Effector memory CD8-positive, alpha-beta T cell (primary cell): ENCODE data around the gene DRG2.
A peak's percentile ranks its signal among the peaks of the same experiment; 100 is the strongest.

Experiments used
- ATAC-seq: fragments of 150-1000 bp; cut with Tn5 transposase; replicated peaks from 2 replicates; pipeline ENCODE4 v1.10.0; 2021; ENCODE audit warnings: mild to moderate bottlenecking, moderate library complexity
- DNase-seq, 3 experiments: peaks; one replicate each; pipeline ENCODE4 v3.0.0; 2021
- H3K27ac Mint-ChIP-seq, 2 donors: one replicate each; pipeline ENCODE4 v1.8.0; 2022; ENCODE audit warnings: mild to moderate bottlenecking in 2 of 2, mixed read lengths in 2 of 2, moderate library complexity in 2 of 2
- H3K27me3 Mint-ChIP-seq, 2 donors: one replicate each; pipeline ENCODE4 v1.8.0; 2022; ENCODE audit warnings: mixed read lengths in 2 of 2
- H3K36me3 Mint-ChIP-seq: one replicate; pipeline ENCODE4 v1.8.0; 2022; ENCODE audit warnings: mild to moderate bottlenecking, moderate library complexity, mixed read lengths; ENCODE audit not compliant: insufficient read depth
- H3K4me1 Mint-ChIP-seq, 2 donors: one replicate each; pipeline ENCODE4 v1.8.0; 2022; ENCODE audit warnings: low read depth in 2 of 2, mixed read lengths in 2 of 2
- H3K4me3 Mint-ChIP-seq, 2 donors: one replicate each; pipeline ENCODE4 v1.8.0; 2022; ENCODE audit warnings: mild to moderate bottlenecking in 2 of 2, mixed read lengths in 2 of 2, moderate library complexity in 2 of 2
- H3K9me3 Mint-ChIP-seq, 2 donors: one replicate each; pipeline ENCODE4 v1.8.0; 2022; ENCODE audit warnings: mixed read lengths in 2 of 2

Gene DRG2

GRCh38 chr17:18056214-18056613, 31.5 kb upstream of the DRG2 start:
- DNase-seq: no peak
- Mint-ChIP-seq H3K4me3 (no peak overlapping the region), H3K9me3 (no peaks in the 10 kb centered on the region), H3K27me3 (no peaks in the 10 kb centered on the region), H3K27ac (no peak overlapping the region), H3K36me3 (peaks cover 30% of the 10 kb centered on the region), H3K4me1 (no peaks in the 10 kb centered on the region)
- no peak for ATAC-seq

GRCh38 chr17:18059283-18059682, 28.5 kb upstream of the DRG2 start:
- Mint-ChIP-seq H3K36me3 (peaks cover 45% of the 10 kb centered on the region), H3K9me3 (no peaks in the 10 kb centered on the region), H3K27ac (no peak overlapping the region), H3K27me3 (no peaks in the 10 kb centered on the region), H3K4me3 (no peak overlapping the region), H3K4me1 (no peaks in the 10 kb centered on the region)
- ATAC-seq: no peak
- DNase-seq: no peak

GRCh38 chr17:18064053-18064452, 23.7 kb upstream of the DRG2 start:
- Mint-ChIP-seq H3K4me1 (no peaks in the 10 kb centered on the region), H3K27me3 (no peaks in the 10 kb centered on the region), H3K36me3 (peaks cover 29% of the 10 kb centered on the region), H3K27ac (no peak overlapping the region), H3K4me3 (no peak overlapping the region), H3K9me3 (no peaks in the 10 kb centered on the region)
- no peak for DNase-seq
- no peak for ATAC-seq

GRCh38 chr17:18065546-18065945, 22.2 kb upstream of the DRG2 start:
- Mint-ChIP-seq H3K4me3 (no peak overlapping the region), H3K27me3 (no peaks in the 10 kb centered on the region), H3K9me3 (no peaks in the 10 kb centered on the region), H3K36me3 (peaks cover 21% of the 10 kb centered on the region), H3K4me1 (no peaks in the 10 kb centered on the region), H3K27ac (no peak overlapping the region)
- no peak for DNase-seq
- no peak for ATAC-seq

- Mint-ChIP-seq H3K27ac (no peak overlapping the region), H3K9me3 (no peaks in the 10 kb centered on the region), H3K27me3 (no peaks in the 10 kb centered on the region), H3K36me3 (peaks cover 21% of the 10 kb centered on the region), H3K4me3 (no peak overlapping the region), H3K4me1 (peaks cover 5 to 7% of the 10 kb centered on the region in 2 donors)
- ATAC-seq (no peak), DNase-seq (no peak)
Measured at GRCh38 chr17:18066866-18067265, 20.9 kb upstream of the DRG2 start.

DNA sequence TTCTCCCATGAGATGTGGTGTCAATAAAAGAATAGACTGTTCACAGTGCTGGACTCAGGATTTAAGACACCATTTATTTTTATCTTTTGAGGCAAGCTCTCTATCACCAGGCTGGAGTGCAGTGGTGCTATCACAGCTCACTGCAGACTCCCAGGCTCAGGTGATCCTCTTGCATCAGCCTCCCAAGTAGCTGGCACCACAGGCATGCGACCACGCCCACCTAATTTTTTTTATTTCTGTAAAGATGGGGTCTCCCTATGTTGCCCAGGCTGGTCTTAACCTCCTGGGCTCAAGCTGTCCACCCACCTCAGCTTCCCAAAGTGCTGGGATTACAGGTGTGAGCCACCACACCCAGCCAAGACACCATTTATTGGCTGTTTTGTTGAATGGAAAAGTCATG, 18.6 kb upstream of the DRG2 start:
- no peak overlapping the region for H3K27ac Mint-ChIP-seq
- no peak overlapping the region for H3K4me3 Mint-ChIP-seq
- DNase-seq: no peak

GRCh38 chr17:18070861-18071340, 16.8 kb upstream of the DRG2 start:
- H3K4me3 Mint-ChIP-seq: peak overlapping the region in 1 of 2 donors; percentile 43
- H3K27me3 Mint-ChIP-seq: peaks cover 11 to 15% of the 10 kb centered on the region in 2 donors
- H3K36me3 Mint-ChIP-seq: peaks cover 3% of the 10 kb centered on the region
- DNase-seq (no peak), ATAC-seq (peak; percentile 29)
- peak overlapping the region; percentile 4 to 81 for H3K27ac Mint-ChIP-seq
- H3K9me3 Mint-ChIP-seq: no peaks in the 10 kb centered on the region
- peaks cover 5 to 7% of the 10 kb centered on the region in 2 donors for H3K4me1 Mint-ChIP-seq

More for the DNA sequence above, 18.6 kb upstream of the DRG2 start:
- H3K4me1 Mint-ChIP-seq: peaks cover 5 to 7% of the 10 kb centered on the region in 2 donors
- H3K9me3 Mint-ChIP-seq: no peaks in the 10 kb centered on the region
- no peaks in the 10 kb centered on the region for H3K27me3 Mint-ChIP-seq
- no peak for ATAC-seq
- peaks cover 9% of the 10 kb centered on the region for H3K36me3 Mint-ChIP-seq

GRCh38 chr17:18071751-18072150, 16.0 kb upstream of the DRG2 start:
- Mint-ChIP-seq H3K27me3 (peaks cover 11 to 23% of the 10 kb centered on the region in 2 donors), H3K4me1 (peaks cover 5 to 7% of the 10 kb centered on the region in 2 donors), H3K4me3 (no peak overlapping the region), H3K36me3 (peaks cover 3% of the 10 kb centered on the region), H3K27ac (peak overlapping the region in 1 of 2 donors; percentile 4), H3K9me3 (no peaks in the 10 kb centered on the region)
- no peak for ATAC-seq
- DNase-seq: no peak

GRCh38 chr17:18074566-18075272, 13.0 kb upstream of the DRG2 start:
- H3K36me3 Mint-ChIP-seq: peaks cover 3% of the 10 kb centered on the region
- ATAC-seq (no peak), DNase-seq (no peak)
- H3K4me1 Mint-ChIP-seq: peaks cover 5 to 7% of the 10 kb centered on the region in 2 donors
- no peaks in the 10 kb centered on the region for H3K9me3 Mint-ChIP-seq
- H3K27ac Mint-ChIP-seq: no peak overlapping the region
- H3K4me3 Mint-ChIP-seq: no peak overlapping the region
- peaks cover 11 to 40% of the 10 kb centered on the region in 2 donors for H3K27me3 Mint-ChIP-seq

DNA sequence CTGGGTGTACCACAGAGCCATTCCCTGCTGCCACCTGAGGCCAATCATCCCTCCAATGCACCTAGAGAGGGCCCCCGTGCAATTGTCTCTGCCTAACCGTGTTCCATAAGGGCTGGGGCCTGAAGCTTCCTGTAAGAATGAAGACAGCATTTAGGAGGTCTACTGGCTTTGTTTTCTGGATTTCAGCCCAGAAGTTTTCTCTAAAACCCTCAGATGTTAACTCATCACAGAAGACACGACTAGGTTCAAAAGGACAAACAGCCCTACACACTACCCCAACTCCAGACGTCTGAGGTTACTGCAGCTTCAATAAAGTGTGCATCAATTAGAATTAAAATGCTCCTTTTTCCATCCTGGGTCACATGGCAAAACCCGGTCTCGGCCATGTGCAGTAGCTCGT, 10.8 kb upstream of the DRG2 start:
- DNase-seq (no peak), ATAC-seq (no peak)
- Mint-ChIP-seq H3K36me3 (peaks cover 3% of the 10 kb centered on the region), H3K4me1 (no peaks in the 10 kb centered on the region), H3K4me3 (no peak overlapping the region), H3K9me3 (no peaks in the 10 kb centered on the region), H3K27me3 (peaks cover 11 to 53% of the 10 kb centered on the region in 2 donors), H3K27ac (no peak overlapping the region)

DNA sequence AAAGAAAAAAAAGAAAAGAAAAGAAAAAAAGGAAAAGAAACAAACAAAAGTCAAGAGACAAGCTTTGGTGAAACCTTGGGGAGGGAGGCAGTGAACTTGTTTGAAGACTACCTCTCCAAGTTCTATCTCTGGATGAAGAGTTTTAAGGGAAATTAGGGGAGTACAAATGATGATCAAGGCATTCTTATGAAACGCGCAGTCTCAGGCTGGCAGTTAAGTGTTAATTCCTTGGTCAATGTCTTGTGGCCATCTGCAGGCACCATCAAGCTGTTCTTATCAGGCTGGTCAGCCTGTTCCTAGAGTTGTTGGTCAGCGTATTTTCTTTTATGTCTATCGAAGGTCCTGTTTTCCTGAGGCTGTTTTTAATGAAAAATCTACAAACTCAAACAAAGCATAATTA, 8.2 kb upstream of the DRG2 start:
- no peak overlapping the region for H3K27ac Mint-ChIP-seq
- no peak for DNase-seq
- H3K36me3 Mint-ChIP-seq: no peaks in the 10 kb centered on the region
- H3K9me3 Mint-ChIP-seq: no peaks in the 10 kb centered on the region
- H3K27me3 Mint-ChIP-seq: peaks cover 9 to 52% of the 10 kb centered on the region in 2 donors
- H3K4me1 Mint-ChIP-seq: no peaks in the 10 kb centered on the region
- H3K4me3 Mint-ChIP-seq: no peak overlapping the region
- ATAC-seq: no peak

GRCh38 chr17:18084256-18084655, 3.5 kb upstream of the DRG2 start:
- Mint-ChIP-seq H3K27me3 (peaks cover 0 to 18% of the 10 kb centered on the region in 2 donors), H3K36me3 (peaks cover 7% of the 10 kb centered on the region), H3K9me3 (no peaks in the 10 kb centered on the region), H3K27ac (no peak overlapping the region), H3K4me3 (no peak overlapping the region), H3K4me1 (peaks cover 18% of the 10 kb centered on the region in 2 donors)
- no peak for ATAC-seq
- no peak for DNase-seq

- Mint-ChIP-seq H3K27ac (peak overlapping the region; percentile 99), H3K9me3 (no peaks in the 10 kb centered on the region), H3K4me3 (peak overlapping the region; percentile 99 to 100), H3K36me3 (peaks cover 26% of the 10 kb centered on the region), H3K27me3 (no peaks in the 10 kb centered on the region), H3K4me1 (peaks cover 29% of the 10 kb centered on the region in 2 donors)
- ATAC-seq: no peak
- DNase-seq: no peak
Measured at GRCh38 chr17:18089613-18090012, 1.9 kb downstream of the DRG2 start.

GRCh38 chr17:18093616-18094408, 6.1 kb downstream of the DRG2 start:
- no peak for ATAC-seq

More at GRCh38 chr17:18093616-18094408, 6.1 kb downstream of the DRG2 start:
- Mint-ChIP-seq H3K4me1 (peaks cover 13 to 20% of the 10 kb centered on the region in 2 donors), H3K4me3 (no peak overlapping the region), H3K9me3 (no peaks in the 10 kb centered on the region), H3K36me3 (peaks cover 38% of the 10 kb centered on the region), H3K27ac (peak overlapping the region; percentile 47 to 77), H3K27me3 (no peaks in the 10 kb centered on the region)
- DNase-seq: no peak
